HG03571 (cell line): Measurements from ENCODE around the gene CREB3L2.
A peak's percentile ranks its signal among the peaks of the same experiment; 100 is the strongest.
"Not testable (repeated sequence)": the region's sequence is repeated elsewhere in the genome, so short reads cannot be mapped to it uniquely, and the experiment has no call there.

Experiments used
- ATAC-seq: cut with Tn5 transposase; IDR thresholded peaks from one replicate; pipeline ENCODE4 v1.9.1; 2021; ENCODE audit not compliant: unreplicated experiment

The CREB3L2 gene

GRCh38 chr7:137908106-137908505, 93.8 kb downstream of the CREB3L2 start:
- no peak for ATAC-seq

DNA sequence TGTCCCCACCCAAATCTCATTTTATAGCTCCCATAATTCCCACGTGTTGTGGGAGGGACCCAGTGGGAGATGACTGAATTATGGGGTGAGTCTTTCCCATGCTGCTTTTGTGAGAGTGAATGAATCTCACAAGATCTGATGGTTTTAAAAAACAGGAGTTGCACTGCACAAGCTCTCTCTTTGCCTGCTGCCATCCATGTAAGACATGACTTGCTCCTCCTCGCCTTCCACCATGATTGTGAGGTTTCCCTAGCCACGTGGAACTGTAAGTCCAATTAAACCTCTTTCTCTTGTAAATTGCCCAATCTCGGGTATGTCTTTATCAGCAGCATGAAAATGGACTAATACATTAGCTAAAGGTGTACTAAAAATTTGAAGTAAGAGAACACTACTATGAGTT, 95.2 kb downstream of the CREB3L2 start:
- ATAC-seq: not testable (repeated sequence)

- no peak for ATAC-seq
These were observed 97.1 kb downstream of the CREB3L2 start for GRCh38 chr7:137904833-137905232.

- peak; percentile 73 for ATAC-seq
These were observed 98.3 kb downstream of the CREB3L2 start for GRCh38 chr7:137903382-137904169.

DNA sequence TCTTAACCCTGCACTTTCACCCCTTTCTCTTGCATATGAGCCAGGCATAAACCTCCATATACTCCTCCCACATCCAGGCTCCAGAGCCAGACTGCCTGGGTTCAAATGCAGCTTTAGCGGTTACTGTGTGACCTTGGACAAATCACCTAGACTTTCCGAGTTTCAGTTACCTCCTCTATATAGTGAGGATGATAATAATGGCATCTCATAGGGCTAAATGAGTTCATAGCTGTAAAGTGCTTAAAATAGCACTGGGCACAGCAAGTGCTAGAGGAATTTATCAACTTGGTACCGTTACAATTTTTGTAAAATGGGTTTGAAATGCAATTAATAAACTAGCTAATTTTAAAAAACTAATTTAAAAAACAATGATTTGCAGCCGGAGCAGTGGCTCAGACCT, 101.7 kb downstream of the CREB3L2 start:
- no peak for ATAC-seq

DNA sequence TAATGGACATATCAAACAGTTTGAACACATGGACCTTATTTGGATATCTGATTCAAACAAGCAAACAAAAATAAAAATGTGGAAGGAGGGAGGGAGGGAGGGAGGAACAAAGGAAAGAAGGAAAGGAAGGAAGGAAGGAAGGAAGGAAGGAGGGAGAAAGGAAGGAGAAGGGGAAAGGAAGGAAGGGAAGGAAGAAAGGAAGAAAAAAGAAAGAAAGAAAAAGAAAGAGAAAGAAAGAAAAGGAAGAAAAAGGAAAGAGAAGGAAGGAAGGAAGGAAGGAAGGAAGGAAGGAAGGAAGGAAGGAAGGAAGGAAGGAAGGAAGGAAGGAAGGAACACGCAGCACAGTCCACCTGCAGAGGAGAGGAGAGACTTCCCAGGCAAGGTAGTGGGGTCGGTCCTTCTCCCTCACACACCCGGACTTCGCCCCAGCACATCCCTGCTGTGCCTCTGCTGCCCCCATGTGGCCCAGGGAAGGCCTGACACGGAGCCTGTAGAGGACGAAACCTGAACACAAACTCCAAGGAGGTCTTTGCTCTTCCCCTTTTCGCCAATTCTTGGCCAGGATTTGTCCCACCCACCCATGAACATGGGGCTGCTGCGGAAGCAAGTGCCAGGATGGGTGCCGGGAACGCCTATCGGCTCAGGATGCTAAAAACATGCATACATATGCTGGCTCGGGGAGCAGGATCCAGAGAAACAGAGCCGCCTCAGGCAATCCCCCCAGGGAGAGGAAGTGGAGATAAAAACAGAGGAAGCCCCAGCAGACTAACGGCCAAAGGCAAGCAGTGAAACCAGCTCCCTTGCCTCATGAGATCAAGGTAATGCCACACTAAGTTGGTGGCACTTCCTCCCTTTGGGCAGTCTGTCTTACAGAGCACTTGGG, 102.8 kb downstream of the CREB3L2 start:
- peak; percentile 69 for ATAC-seq

DNA sequence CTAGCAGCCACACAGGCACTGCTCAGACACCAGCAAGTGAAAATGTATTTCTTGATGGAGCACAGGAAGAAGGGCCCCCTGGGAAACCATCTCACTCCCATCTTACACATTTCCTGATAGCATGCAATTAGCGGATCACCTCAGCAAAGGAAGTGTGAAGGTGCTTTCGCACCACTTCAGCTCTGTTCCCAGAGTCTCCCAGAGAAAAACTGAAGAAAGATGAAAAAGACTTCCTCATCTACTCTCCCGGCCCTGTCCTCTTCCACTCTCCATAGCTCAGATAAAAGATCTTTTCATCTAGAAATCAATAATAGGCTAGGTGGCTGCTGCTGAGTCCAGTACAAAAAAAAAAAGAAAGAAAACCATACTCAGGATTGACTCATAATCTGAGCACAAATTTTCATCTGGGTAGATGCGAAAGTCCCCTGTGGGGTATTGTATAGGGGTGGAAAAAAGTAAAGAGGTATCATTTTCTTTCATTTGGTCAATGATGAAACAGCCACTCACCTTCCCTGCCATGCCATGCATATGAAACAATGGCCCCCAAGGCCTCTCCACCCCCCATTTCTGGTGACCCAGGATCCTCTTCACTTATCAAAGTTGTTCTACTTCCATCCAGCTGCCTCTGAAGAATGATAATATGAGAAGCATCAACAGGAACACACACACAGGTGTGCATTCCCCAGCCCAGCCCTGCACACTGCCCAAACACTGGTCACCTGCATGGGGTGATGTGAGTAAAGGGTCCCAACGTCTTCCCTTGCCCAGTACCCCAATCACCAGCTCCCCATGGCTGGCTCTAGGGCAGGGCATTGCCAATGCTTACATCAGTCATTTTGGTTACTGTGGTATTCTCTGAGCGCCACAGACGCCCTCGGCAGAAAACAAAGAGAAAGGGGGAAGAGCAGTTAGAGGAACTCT, 106.3 kb downstream of the CREB3L2 start:
- peak; percentile 69 for ATAC-seq

DNA sequence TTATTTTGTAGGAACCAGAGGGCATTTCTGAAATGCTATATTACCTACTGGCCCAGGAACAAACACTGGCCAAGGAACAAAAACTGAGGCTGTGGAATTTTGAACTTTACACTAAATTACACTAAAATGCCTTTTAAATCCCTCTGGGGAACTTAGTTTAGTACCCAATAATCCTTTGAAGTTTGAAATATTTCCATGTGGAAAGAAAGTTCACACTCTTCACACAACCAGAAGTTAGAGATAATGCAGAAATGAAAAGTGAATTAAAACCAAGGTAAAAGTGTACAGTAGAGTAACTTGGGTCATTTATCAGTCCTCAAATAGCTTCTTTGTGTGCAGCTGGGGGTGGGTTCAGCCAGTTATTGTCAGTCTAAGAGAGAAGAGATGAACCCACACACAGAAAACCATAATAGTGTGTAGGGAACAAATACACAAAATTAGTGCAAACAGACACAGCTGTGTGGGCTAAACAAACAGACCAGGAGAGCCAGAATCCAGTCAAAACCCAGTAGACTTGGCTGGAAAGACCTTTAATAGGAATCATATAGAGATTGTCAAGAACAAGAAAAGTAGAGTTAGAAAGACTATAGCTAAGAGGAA, 108.6 kb downstream of the CREB3L2 start:
- no peak for ATAC-seq

DNA sequence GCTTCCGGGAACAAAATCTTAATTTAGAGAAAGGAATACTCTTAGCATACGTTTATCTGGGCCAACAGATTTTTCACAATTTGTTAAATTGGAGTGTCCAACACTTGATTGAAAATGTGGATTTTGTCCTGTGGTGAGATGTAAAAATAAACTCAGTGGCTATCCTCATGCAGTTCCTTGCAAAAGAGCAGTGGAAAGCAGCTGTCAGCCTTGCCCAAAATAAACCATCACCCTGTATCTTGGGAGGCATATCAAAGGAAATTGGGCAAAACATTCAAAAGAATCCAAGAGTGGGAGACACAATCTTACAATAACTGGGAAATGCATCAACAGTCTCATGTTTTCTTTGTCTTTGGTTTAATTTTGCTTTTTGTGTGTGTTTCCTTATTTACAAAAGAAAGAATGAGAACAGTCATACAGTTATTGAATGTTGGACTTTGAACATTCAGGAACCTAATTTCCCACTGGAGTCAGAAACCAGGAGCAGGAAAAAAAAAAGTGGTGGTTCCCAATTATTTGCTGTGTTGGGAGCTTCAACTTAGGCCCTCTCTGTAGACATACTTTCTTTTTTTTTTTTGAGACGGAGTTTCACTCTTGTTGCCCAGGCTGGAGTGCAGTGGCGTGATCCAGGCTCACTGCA, 110.8 kb downstream of the CREB3L2 start:
- ATAC-seq: no peak

DNA sequence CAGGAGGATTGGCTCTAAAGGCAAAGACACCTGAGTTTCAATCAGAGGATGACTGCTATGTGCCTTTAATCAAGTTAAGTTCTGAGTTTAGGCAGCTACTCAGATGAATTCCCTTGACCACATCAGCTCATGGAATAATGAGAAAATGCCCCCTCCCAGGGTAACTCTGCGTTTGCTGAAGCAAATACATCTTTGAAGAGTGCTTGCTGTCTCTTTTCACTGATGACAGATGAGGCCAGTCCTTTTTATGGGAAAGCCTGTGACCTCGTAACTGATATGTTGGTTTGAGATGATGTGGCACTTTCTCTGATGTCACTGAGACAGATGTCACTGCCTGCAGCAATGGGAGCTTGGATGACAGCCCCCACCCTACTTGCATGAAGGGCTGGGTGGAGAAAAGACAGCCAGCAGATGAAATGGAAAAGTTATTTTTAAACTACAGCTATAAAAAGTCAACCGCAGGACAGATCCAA, 111.4 kb downstream of the CREB3L2 start:
- ATAC-seq: no peak

DNA sequence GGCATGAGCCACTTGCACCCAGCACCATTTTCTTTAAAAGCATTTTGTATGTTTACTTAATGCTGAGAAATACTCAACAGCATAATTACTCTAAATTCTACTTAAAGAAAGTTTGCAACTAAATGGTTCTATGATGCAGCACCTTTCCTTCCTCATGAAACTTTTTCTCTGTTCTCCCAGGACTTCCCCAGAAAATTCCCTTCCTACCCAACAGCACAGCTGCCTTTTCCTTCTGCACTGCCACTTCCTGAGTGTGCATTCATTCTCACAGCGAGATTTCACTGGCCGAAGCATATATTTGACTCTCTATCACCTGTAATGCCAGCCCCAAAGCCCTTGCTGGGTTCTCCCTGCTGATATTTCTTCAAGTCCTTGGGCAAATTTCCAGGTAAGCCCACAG, 113.6 kb downstream of the CREB3L2 start:
- no peak for ATAC-seq

DNA sequence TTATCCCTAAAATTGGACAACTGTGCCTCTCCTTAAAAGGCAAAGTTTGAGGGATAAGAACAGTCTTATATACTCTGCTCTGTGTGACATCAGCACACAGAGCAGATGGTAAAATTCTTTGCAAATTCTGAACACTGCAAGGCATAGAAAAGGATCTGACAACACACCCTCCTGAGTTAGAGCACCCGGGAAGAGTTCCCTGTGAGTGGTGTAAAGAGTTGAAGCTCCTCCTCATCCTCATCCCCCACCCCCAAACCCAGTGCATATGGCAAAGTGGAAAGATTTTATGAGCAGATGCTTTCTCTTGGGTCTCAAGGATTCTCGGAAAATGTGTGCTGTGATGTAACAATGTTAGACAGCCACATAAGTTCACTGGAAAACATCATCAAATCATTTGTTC, 115.1 kb downstream of the CREB3L2 start:
- no peak for ATAC-seq

- ATAC-seq: no peak
These were observed 115.6 kb downstream of the CREB3L2 start for GRCh38 chr7:137886281-137886680.

GRCh38 chr7:137885678-137886077, 116.2 kb downstream of the CREB3L2 start:
- no peak for ATAC-seq

DNA sequence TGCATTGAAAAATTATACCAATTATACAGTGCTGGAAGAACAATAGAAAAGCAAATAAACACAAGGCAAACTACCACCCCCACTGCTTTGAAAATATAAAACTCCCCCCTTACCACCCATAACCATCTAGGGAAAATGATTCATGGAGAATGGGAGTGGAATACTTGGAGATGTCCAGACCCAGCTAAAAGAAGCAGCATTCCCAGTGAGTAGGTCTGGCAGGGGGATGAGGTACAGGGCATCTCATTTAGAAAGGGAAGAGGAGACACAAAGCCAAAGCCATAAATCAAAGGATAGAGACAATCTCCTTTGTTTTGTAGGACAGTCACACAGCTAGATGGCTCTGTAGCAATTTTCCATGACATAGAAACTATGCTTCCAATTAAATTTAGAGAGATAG, 119.1 kb downstream of the CREB3L2 start:
- ATAC-seq: no peak

GRCh38 chr7:137882261-137882668, 119.6 kb downstream of the CREB3L2 start:
- peak; percentile 78 for ATAC-seq

DNA sequence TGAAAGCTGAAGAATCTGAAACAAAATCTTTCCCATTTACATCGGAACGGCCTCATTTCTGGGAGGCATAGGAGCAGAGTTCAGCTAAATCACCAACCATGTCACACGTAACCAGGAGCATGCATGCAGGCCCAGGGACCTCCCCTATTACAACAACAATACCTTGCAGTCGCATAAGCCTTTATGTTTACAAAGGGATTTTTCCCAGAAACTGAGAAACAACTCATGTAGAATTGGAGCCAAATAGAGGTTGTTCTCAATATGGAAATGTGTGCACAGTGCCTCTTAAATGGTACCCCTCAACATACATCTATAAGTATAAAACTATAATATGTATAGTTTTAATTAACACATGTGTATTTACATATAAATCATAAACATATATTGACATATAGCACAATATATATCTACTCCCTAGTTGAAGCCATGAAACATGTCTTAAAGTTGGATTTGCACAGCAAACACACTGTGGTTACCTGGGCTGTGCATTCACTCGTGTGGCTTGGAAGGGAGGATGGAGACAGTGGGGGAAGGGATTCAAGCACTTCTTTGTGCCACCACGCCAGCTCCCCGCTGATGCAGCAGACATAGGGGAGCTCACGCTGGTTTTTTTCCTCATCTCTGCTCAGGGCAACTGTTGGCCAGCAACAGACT, 120.2 kb downstream of the CREB3L2 start:
- no peak for ATAC-seq

- no peak for ATAC-seq
These were observed 121.5 kb downstream of the CREB3L2 start for GRCh38 chr7:137880432-137880831.

DNA sequence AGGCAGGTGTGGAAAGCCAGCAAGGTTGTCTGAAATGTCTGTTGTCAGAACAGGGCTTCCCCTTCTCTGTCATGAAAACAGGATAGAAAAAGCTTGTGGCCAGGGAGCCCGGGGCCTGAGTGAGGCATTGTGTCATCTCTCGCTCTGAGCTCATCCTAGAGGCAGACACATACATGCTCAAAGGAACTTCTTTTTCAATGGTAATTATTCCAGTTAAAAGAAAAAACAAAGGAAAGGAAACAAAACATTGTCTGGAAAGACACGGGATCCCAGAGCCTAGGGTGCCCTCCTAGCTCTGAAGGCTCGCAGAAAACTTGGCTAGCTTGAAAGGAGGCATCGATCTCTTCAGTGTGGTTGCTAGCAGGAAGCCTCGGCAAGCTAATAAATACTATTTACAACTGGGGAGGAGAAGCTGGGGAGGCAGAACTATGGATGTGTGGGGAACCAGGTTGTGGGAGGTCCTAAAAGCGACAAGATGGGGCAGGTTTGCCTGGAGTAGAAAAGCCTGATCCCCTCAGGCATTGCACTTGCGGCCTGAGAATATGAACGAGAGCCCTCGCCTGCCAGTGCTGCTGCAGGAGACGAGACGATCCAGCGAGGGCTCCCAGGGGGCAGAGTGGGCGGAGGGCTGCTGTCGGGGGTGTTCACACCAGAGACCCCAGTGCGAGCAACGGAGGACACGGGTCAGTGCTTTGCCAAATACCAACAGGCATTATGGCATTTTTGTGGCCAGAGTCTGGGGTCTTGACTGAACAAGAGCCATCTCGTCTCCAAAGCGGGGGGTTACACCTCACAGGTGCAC, 122.3 kb downstream of the CREB3L2 start:
- ATAC-seq: no peak
